Stomach smooth muscle (tissue), 2 donors: ENCODE data around the gene PIM1.

ENCODE experiments used
- H3K27ac ChIP-seq: one replicate; pipeline ENCODE4 v1.7.0; 2013; ENCODE audit warnings: mild to moderate bottlenecking, low read length, inconsistent platforms
- H3K27me3 ChIP-seq, 2 donors: one replicate each; pipeline ENCODE4 v1.7.0; 2013; ENCODE audit warnings: low read length in 2 of 2; ENCODE audit not compliant: insufficient read depth in 2 of 2, control insufficient read depth in 1 of 2
- H3K36me3 ChIP-seq, 2 donors: one replicate each; pipeline ENCODE4 v1.7.0; 2013; ENCODE audit warnings: low read length in 2 of 2; ENCODE audit not compliant: control insufficient read depth in 2 of 2, insufficient read depth in 2 of 2
- H3K4me1 ChIP-seq: one replicate; pipeline ENCODE4 v1.7.0; 2013; ENCODE audit warnings: low read length; ENCODE audit not compliant: control insufficient read depth, insufficient read depth
- H3K4me3 ChIP-seq, 2 donors: one replicate each; pipeline ENCODE4 v1.7.0; 2013; ENCODE audit warnings: low read length in 2 of 2
- H3K9ac ChIP-seq, 2 donors: one replicate each; pipeline ENCODE4 v1.7.0; 2013; ENCODE audit warnings: low read length in 2 of 2, mild to moderate bottlenecking in 1 of 2
- H3K9me3 ChIP-seq, 2 donors: one replicate each; pipeline ENCODE4 v1.7.0; 2013; ENCODE audit warnings: low read length in 2 of 2; ENCODE audit not compliant: control insufficient read depth in 2 of 2
- donor health status: healthy.
- donor health status: Pancreatic carcinoma.

The PIM1 gene

DNA sequence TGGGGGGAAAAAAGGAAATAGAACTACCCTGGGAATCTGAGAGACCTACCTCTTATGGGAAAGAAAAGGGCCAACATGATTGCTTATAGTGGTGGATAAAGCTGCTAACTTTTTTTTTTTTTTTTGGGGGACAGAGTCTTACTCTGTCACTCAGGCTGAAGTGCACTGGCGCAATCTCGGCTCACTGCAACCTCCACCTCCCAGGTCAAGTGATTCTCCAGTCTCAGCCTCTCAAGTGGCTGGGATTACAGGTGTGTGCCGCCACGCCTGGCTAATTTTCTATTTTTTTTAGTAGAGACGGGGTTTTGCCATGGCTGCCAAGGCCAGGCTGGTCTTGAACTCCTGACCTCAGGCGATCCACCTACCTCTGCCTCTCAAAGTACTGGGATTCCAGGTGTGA is 48.1 kb downstream of the PIM1 start:
- no peaks in the 10 kb centered on the region for H3K9me3 ChIP-seq
- no peak overlapping the region for H3K9ac ChIP-seq
- H3K27me3 ChIP-seq: no peaks in the 10 kb centered on the region
- H3K4me3 ChIP-seq: no peak overlapping the region
- H3K27ac ChIP-seq: no peak overlapping the region
- H3K4me1 ChIP-seq: peaks cover 8% of the 10 kb centered on the region
- no peaks in the 10 kb centered on the region for H3K36me3 ChIP-seq

DNA sequence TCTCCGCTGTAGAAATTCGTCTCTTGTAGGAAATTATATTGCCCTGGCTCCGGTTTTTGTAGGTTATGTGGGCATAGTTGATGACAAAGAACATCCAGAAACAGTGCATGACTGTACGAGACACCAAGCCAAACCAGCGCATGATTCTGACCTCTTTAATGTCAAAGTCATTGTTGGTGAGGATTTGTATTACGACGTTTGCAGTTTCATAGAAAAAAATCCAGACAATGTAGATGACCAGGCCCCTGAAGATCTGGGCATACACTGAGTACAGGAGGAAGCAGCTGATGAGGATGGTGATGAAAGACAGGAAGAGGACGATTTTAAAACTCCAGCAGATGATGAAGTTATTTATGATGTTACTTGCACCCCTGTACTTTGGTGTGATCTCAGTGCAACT is 48.6 kb downstream of the PIM1 start:
- H3K4me1 ChIP-seq: peaks cover 8% of the 10 kb centered on the region
- no peaks in the 10 kb centered on the region for H3K27me3 ChIP-seq
- no peak overlapping the region for H3K27ac ChIP-seq
- no peaks in the 10 kb centered on the region for H3K9me3 ChIP-seq
- no peak overlapping the region for H3K9ac ChIP-seq
- H3K4me3 ChIP-seq: no peak overlapping the region
- no peaks in the 10 kb centered on the region for H3K36me3 ChIP-seq

DNA sequence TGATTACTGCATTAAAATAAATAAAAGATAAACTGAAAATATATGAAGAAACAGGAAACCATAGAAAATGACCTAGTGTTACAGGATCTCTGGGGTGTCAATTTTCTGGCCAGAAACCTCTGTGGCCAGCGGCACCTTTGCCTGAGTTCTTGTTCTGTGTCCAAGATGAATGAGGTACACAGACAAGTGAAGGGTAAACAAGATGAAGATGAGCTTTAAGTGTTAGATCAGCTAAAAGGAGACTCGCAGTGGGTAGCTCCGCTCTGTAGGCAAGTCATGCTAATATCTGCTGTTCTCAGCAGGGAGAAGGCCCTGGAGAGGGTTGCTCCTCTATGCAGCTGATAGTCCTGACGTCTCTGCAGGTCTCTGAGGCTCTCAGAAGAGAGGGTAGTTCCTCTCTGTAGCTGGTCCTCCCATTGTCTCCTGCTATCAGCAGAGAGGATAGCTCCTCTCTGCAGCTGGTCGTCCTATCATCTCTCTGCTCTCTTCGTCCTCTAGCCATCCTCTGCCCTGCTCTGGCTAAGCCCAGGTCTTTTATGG is 51.7 kb downstream of the PIM1 start:
- Histone ChIP-seq H3K4me1 (peaks cover 8% of the 10 kb centered on the region), H3K27me3 (no peaks in the 10 kb centered on the region), H3K9ac (peak overlapping the region in 1 of 2 donors; percentile 29), H3K9me3 (no peaks in the 10 kb centered on the region), H3K27ac (no peak overlapping the region), H3K36me3 (no peaks in the 10 kb centered on the region), H3K4me3 (peak overlapping the region; percentile 60 to 83)

DNA sequence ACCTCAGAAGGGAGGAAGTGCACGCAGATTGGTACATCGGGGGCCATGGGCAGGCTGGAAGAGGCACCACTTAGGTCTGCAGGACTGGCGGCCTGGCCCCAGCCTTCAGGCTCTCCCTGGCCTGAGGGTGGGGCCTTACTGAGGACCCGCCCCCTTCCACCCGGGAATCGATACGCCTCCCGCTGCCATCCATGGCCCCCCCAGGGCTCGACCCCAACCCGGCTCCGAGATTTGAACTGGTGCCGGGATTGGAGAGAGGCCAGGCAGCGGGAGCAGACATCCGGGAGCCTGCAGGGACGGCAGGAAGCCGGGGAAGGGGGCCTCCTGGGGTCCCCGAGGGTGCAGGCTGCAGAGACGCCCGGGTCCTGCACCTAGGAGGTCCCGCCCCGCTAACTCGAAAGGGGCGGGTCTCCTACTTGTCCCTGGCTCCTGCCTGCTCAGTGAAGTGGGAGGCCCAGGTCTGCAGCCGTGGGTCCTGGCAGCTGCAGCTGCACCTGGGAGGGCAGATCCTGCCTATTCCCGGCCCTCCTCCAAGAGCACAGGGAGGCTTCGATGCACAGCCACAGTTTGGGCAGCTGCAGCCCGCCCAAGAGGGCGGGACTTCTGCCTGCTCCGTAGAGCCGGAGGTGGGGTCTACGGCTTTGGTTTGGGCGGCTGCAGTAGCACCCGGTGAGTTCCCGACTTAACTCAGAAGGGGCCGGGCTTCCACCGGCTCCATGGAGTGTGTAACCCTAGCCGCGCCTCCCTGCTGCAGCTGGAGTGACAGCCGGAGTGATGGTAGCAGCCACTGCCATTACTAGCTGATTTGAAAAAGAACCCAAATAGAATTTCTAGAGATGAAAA is 52.4 kb downstream of the PIM1 start:
- H3K27ac ChIP-seq: no peak overlapping the region
- no peaks in the 10 kb centered on the region for H3K27me3 ChIP-seq
- peaks cover 8% of the 10 kb centered on the region for H3K4me1 ChIP-seq
- H3K4me3 ChIP-seq: peak overlapping the region; percentile 60 to 83
- H3K9me3 ChIP-seq: no peaks in the 10 kb centered on the region
- no peaks in the 10 kb centered on the region for H3K36me3 ChIP-seq
- H3K9ac ChIP-seq: peak overlapping the region in 1 of 2 donors; percentile 29

DNA sequence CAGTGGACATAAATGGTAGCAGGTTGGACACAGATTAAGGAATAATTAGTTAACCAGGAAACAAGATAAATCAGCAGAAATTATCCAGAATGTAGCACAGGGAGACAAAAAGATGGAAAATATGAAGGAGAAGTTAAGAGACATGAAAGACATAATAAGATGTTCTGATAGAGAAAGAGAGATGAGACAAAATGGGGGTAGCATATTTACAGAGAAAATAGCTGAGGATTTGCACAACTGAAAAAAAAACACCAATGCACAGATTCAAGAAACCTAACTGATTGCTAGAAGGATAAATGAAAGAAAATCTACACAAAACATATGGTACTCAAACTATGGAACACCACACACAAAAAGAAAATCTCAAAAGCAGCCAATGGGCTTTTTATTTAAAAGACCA is 53.0 kb downstream of the PIM1 start:
- Histone ChIP-seq H3K9ac (no peak overlapping the region), H3K9me3 (no peaks in the 10 kb centered on the region), H3K4me1 (peaks cover 8% of the 10 kb centered on the region), H3K27me3 (no peaks in the 10 kb centered on the region), H3K4me3 (peak overlapping the region; percentile 60 to 83), H3K27ac (no peak overlapping the region), H3K36me3 (no peaks in the 10 kb centered on the region)
